HG03135 (cell line): ENCODE data around the gene KIAA1671.
"Not testable (repeated sequence)": the region's sequence is repeated elsewhere in the genome, so short reads cannot be mapped to it uniquely, and the experiment has no call there.

Experiments
- ATAC-seq: cut with Tn5 transposase; IDR thresholded peaks from one replicate; pipeline ENCODE4 v1.9.1; 2021; ENCODE audit warnings: mild to moderate bottlenecking, moderate library complexity; ENCODE audit not compliant: unreplicated experiment

The KIAA1671 gene

DNA sequence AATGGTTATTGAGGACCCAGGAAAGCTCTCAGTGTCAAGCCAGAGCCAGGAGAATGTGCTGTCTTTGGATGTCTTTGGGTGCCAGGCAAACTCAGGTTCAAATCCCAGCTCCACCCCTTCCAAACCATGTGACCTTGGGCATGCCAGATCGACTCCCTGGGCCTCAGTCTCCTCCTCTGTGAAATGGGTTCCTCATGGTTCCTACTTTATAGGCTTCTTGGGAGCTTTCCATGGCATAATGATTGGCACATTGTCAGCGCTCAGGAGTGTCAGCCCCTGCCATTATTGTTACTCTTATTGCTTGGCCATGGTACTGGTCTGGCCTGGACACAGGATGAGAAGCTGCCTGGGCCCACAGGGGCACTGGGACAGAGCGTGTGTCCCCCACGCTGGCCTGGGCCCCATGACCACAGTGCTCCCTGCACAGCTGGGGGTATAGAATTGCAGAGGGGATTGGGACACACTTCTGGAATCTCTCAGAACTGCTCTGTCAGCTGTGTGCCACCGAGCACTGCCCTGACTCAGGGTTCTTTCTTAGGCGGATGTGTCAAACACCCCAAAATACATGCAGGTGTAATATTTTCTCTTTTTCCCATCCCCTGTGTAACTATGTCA is 209.5 kb downstream of the KIAA1671 start:
- ATAC-seq = no peak

DNA sequence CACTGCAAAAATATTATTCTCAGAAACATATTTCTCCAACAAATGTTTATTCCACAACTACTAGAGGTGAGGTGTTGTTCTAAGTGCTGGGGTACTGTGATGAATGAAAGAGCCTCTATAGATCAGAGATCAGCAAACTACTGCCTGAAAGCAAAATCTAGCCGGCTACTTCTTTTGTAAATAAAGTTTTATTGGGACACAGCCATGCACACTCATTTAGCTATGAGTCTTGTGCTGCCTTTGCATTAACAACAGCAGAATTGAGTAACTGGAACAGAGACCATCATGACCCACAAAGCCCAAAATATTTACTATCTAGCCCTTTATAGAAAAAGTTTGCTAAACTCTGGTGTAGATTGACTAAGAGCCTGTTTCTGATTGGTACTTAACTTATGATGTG is 210.0 kb downstream of the KIAA1671 start:
- no peak for ATAC-seq

DNA sequence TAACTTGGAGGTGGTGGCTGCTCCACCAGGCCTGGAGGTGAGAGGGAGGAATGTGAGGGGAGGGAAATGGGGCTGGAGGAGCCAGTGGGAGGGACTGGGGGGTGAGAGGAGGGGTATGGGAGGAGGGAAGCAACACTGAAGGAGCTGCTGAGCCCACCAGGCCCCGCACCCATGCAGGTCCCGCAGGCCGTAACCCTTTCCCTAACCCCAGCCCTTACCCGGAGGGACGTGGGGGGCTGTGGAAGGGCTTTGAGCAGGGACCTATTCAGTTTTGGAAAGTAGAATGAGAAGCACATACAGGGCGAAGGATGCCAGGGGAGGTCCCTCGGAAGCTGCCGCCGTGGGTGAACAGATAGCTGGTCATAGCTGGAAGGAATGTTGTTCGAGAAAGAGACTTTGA is 213.3 kb downstream of the KIAA1671 start:
- no peak for ATAC-seq

DNA sequence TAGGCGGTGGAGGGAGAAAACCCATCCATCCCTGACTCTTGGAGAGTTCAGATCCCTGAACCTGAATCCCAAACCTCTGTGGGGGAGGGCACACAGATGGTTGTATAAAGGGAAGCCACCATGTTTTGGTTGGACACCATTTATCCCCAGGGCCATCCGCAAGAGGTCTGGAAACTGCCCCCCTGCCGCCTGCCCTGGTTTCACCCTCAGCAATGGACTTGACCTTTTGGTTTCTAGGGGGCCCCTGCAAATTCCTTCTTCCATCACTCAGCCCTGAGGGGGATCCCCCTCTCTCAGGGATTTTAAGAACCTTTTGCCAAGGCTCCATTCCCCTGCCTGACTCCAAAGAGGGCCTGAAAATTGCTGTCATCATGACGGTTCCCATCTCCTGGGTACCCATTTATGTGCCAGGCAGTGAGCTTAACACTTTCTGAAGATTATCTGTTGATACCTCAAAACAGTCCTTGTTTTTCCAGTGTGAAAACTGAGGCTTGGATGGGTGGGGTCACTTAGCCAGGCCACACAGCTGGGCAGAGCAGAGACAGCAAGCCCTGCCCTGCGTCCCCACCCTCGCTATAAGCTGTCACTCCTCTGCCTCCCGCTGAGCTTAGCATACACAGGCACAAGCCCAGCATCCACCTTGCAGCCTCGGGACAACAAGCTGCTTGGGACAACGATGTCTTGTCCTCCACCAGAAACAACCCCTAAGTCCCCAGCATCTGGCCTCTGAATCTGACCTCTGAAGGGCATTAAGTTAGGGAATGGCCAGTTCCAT is 213.9 kb downstream of the KIAA1671 start:
- no peak for ATAC-seq

DNA sequence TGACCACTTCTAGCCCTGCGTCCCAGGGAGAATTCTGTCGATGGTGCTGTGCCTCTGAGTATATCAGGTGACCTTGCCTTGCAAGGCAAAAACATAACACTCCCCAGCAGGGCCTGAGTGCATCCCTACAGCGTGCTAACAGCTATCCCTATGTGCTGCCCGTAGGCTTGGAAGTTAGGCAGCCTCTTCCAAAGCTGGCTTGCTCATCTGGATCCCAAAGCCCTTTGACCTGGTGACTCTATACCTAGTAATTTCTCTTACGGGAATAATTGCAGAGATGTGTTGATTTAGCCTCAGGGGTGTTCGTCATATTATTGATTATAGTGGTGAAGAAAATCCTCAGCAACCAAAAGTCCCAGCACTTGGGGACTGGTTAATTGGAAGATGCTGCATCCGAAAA is 214.6 kb downstream of the KIAA1671 start:
- ATAC-seq = no peak

DNA sequence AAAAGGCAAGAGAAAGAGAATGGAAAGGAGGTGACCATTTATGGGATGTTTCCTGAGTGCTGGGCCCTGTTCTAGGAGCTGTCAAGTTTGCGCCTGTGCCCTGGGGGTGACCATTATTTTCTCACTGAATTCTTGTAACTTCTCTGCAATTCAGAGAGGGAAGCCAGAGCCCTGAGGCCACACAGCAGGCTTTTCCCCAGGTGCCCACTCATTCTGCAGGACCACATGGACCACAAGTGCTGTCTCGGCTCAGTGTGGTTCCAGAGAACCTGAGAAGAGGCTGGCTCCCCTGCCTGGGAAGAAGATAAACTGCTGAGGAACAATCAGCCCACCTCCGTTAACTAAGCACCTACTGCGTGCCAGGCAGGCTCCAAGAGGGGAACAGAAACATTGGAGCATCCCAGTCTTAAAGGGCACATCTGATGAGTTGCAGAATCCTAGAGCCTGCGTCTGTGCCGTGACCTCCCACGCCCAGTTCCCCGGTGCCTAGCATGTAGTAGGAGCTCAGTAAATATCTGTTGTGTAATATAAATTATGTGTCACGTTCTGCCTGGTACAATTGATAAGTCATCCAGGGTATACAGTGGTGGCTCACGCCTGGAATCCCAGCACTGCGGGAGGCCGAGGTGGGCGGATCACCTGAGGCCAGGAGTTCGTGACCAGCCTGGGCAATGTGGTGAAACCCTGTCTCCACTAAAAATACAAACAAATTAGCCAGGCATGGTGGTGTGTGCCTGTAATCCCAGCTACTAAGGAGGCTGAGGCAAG is 215.5 kb downstream of the KIAA1671 start:
- no peak for ATAC-seq

DNA sequence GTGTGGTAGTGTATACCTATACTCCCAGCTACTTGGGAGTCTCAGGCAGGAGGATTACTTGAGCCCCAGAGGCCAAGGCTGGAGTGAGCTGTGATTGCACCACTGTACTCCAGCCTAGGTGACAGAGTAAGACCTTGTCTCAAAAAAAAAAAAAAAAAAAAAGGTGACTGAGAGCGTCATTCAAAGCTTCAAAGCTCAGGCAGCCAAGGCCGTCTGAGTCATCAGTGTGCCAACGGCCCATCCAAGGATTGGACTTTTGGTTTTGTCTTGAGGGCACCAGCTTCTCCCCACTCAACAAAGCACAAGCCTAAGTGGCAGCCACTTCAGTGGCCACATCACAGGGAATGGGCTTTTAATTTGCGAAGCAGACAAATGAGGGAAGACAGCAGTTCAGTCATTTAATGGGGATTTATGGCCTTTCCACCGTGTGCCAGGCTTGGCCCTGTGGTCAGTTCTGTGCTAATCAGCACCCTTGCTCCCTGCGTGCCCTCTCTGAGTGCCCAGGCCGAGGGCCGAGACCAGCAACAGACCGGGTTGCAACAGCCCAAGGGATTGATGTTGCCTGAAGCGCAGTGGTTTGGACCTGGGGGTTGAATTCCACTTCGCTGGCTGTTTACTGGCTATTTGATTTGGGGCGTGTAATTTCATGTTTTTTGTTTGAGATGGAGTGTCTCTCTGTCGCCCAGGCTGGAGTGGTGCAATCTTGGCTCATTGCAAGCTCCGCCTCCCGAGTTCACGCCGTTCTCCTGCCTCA is 216.9 kb downstream of the KIAA1671 start:
- ATAC-seq = no peak

DNA sequence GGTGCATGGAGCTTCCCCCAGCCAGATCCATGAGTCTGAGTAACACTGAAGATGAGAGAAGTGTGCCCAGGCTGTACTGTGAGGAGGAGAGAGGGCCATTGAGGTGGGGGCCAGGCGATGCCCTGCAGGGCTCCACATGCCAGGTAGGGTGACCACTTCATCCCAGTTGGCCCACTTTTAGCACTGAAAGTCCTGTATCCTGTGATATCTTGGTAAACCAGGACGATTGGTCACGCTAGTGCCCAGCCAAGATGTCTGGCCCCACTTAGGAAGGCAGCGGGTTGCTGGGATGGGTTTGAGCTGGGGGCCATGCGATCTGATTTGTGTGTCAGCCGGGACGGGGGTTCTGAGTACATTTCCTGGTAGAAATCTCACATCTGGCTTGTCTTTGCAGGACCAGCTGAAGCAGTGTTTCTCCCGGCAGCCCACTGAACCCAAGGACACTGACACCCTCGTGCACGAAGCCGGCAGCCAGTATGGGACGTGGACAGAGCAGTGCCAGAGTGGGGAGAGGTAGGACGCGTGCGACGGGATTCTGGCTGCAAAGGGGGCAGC is 218.0 kb downstream of the KIAA1671 start:
- no peak for ATAC-seq

DNA sequence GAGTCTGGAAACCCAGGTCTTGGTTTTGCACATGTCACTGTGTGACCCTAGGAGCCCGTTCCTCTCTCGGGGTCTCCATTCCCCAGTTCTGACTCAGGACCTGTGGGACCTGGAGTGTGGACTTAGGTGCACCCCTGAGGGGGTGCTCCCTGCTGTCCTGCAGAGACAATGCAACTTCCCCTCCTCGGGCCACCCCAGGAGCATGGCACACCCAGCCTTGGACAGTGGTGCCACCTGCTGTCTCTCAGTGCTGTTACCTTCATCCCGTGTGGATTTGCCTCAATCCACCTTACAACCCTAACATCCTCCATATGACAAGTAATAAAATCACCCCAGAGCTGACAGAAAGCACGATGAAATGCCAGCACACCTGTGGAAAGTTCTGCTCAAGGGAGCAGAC is 219.6 kb downstream of the KIAA1671 start:
- ATAC-seq = no peak

DNA sequence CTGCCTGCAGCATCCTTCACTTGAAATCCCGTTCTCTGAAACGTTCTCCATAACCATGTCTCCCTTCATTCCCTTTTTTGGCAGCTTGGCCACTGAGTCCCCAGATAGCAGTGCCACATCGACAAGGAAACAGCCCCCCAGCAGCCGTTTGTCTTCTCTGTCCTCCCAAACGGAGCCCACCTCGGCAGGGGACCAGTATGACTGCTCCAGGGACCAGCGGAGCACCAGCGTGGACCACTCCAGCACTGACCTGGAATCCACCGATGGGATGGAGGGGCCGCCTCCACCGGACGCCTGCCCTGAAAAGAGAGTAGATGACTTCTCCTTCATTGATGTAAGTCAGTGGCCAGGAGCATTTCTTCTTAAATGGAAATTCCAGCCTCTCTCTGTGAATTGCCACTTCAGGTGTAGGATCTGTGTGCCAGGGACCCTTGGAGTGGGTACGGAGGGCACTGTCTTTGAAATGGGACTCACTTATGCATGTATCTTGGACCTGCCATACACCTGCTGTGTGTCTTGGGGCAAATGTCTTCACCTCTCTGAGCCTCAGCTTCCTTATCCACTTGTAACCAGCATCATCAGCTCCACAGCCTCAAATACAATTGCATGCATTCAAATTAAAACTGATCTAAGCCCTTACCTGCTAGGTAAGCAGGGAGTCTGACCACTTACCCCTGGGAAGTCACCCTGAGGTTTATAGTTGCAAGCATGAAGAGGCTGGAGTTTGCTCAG is 221.8 kb downstream of the KIAA1671 start:
- ATAC-seq = no peak

DNA sequence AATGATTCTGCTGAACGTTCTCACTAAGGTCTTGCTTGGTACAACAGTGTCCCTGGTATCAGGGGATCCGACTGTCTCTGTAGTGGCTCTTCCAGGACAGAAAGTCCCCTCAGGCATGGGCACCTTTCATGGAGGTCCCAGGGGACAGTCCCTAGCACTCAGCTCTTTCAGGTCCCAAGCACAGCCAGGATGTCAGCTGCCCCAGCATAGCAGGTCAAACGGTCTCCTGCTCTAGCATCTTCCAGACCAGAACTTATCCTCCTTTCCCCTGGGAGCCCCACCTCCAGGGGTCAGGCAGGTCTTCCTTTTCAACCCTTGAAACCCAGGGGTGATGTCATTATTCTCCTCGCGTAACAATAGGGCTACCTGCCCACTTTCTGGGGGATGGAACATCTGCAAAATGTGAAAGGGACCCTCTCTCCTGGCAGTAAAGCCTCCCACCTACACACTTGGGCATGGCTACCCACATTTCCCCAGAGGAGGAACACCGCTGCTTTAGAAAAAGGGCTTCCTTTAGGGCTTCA is 222.4 kb downstream of the KIAA1671 start:
- ATAC-seq = no peak

DNA sequence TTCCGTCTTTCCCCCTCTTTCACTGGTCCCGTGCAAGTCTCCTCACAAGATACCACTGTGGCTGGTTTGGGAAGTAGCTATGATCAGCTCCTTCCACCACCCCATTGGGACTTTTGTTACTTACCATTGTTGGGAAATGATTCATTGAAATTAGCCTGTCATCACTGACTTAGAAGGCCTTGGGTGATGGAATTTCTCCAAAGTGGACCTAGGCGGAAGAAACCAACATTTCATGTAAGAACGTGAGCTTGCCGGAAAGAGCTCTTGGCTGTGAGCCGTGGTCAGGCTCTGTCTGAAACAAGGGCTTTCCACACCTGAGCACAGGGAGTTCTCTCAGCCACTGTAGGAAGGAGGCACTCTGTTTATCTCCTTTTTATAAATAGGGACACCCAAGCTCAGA is 223.7 kb downstream of the KIAA1671 start:
- no peak for ATAC-seq

DNA sequence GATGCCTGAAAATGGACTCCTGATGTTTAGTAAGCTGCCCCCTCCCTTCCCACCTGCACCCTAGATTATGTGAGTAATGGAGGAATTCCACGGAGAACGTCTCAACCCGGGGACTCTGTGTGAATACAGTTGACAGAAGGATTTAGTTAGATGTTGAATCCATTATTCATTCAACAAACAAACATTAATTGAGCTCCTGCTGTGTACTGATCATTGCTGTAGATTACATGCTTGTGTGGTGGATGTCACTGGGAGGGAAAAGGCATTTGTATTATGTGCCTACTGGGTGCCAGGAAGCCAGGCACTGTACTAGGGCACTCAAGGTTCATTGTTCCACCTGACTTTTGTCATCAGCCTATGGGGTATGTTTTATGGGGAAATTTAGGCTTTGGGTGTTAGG is 224.3 kb downstream of the KIAA1671 start:
- ATAC-seq = no peak

DNA sequence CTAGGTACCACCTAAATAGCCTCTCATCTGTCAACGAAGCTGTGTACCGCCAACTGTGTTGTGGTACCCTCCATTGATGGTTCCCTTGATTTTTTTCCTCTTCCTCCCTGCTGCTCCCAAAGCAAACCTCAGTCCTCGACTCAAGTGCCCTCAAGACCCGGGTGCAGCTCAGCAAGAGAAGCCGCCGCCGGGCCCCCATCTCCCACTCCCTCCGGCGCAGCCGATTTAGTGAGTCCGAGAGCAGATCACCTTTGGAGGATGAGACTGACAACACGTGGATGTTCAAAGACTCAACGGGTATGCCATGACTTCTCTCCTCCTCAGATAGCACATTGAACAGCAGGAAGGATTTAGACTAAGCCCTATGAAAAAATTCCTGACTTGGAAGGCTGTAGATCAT is 224.7 kb downstream of the KIAA1671 start:
- no peak for ATAC-seq

DNA sequence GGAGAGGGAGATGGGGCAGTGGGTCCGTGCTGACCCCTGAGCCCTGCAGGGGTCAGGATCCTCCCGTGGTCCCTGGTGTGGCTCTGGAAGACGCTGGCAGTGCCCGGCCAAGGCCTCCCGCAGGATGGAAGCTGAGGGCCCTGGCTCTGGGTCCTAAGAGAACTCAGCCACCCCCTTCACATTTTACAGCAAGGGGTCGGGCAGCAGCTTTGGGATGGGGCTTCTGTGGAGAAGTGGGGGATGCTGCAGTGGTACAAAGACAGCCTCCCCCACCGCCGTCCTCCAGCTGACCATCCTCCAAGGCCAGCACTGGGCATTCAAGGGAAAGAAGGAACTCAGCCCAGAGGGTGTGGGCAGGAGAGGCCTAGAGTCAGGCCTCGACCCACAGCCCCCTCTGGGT is 225.4 kb downstream of the KIAA1671 start:
- ATAC-seq = no peak

DNA sequence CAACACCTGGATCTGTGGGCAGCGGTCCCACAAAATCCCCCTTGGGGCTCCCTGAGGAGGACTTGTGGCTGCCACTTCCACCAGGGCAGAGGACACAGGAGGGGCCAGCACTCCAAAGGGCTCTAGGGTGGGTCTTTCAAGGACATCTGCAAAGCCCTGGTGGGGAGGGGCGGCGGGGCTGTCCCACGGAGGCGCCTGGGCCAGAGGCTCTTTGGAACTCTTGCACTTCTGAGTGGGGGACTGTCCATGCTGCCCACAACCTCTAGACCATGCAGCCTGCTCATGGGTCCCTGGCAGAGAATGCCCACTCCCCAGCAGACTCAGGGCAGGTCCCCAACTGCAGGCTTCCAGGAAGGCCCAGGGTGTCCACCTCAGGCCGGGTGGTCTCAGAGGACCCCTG is 225.8 kb downstream of the KIAA1671 start:
- not testable (repeated sequence) for ATAC-seq

DNA sequence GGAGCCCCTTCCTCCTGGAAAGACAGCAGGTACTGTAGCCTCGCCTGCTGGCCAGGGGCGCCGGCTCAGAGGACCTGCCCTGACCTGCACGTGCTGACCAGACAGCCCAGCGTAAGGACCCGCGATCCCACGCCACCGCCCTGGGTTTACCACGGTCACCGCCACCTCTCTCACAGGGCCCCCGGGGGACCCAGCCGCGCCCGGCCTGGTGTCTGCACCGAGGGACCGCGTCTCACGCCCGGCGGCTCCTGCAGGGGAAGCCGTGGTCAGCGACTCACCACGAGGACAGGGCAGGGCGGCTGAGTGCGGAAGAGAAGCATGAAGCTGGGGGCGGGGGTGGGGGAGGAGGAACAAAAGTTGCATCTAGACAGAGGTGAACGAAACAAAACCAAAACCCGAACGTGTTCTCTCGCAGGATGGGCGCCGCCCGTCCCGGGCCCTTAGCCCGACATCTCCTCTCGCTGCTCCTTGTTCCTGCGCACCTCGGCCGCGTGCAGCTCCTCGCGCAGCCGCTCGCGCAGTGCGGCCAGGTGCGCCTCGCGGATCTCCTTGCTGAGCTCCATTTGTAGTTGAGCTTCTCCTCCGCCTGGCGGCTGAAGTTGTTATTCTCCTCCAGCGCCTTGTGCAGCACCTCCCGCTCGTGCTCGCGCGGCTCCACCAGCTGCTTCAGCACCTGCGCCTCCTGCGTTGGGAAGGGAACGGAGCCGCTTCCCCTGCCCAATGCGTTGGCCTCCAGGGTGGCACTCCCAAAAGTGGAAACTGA is 226.5 kb downstream of the KIAA1671 start:
- ATAC-seq = not testable (repeated sequence)

DNA sequence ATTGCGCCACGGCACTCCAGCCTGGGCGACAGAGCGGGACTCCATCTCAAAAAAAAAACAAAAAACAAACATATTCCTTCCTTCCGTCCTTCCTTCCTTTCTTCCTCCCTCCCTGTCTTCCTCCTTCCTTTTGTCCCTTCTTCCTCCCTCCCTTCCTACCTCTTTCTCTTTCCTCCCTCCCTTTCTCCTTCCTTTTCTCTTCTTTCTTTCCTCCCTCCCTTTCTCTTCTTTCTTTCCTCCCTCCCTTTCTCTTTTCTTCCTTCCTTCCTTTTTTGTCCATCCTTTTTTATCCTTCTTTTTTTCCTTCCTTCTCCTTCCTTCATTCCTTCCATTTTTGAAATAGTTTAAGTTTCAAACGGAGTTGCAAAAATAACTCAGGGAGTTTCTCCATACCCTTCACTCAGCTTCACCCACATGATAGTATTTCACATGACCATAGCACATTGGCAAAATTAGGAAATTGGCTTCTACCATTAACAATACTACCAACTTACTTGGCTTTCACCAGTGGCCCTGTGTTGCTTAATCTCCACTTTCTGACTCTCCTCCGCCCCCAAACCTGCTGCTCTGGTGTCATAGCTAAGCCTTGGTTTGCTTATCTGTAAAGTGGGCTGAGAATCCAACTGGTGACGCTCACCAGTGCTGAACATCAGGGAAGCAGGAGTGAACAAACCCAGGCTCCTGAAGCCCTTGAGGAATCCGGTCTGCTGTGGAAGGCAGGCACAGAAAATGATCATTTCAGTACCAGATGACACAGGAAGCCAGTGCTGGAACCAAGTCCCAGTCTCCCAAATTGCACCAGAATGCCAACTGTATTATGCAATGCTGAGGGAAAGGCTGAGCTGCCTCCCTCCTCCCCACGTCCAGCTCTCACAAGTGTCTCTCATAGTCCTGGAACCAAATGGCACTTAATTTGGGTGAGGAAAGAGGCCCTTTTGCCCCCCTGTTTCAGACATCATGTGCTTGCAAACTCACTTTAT is 229.9 kb downstream of the KIAA1671 start:
- no peak for ATAC-seq
